TTC549 (cell line): Measurements from ENCODE around the gene SNX24.

Experiments used
- FAIRE-seq: peaks from 2 replicates; lab custom pipeline; 2012; peaks lifted over from hg19 to GRCh38; lab: Jason Lieb, UNC

SNX24 gene

GRCh38 chr5:123028222-123028621, 182.8 kb downstream of the SNX24 start:
- FAIRE-seq = no peak

- FAIRE-seq = no peak
These were observed 187.8 kb downstream of the SNX24 start for GRCh38 chr5:123033157-123033671.

- peak; percentile 3 for FAIRE-seq
These were observed 190.0 kb downstream of the SNX24 start for GRCh38 chr5:123035360-123035917.

- FAIRE-seq = no peak
These were observed 190.5 kb downstream of the SNX24 start for GRCh38 chr5:123035918-123036390.

- FAIRE-seq = no peak
These were observed 191.1 kb downstream of the SNX24 start, which contains the start of gene PPIC for GRCh38 chr5:123036391-123037103. TSS of gene PPIC (minus strand) at chr5:123036725. CDS start at chr5:123036625, 100 bp downstream.

- no peak for FAIRE-seq
These were observed 191.6 kb downstream of the SNX24 start for GRCh38 chr5:123037104-123037418.

- no peak for FAIRE-seq
These were observed 194.3 kb downstream of the SNX24 start for GRCh38 chr5:123039673-123040072.

- FAIRE-seq = no peak
These were observed 199.7 kb downstream of the SNX24 start for GRCh38 chr5:123044926-123045617.

- no peak for FAIRE-seq
These were observed 200.8 kb downstream of the SNX24 start for GRCh38 chr5:123046222-123046621.

- FAIRE-seq = no peak
These were observed 202.3 kb downstream of the SNX24 start for GRCh38 chr5:123047706-123048105.

- no peak for FAIRE-seq
These were observed 205.8 kb downstream of the SNX24 start for GRCh38 chr5:123051206-123051605.
